ENCODE data around the gene SUSD6. TPM values are rescaled to one million over a fixed set of nuclear protein-coding genes. Genes with fewer than 3 reads are reported as not detected.

SUSD6 gene
- total and polyA plus RNA-seq, 2 experiments from 2014 or later: 2.8 to 3.4 TPM

- Histone ChIP-seq H4K20me1 (replicated peaks; ENCODE audit: insufficient read depth) (no peaks in the 10 kb centered on the region), H3F3A (replicated peaks; ENCODE audit: low read depth) (no peaks in the 10 kb centered on the region), H3K27me3 (ENCODE audit: insufficient read depth) (no peaks in the 10 kb centered on the region), H3K79me2 (replicated peaks; ENCODE audit: insufficient read depth) (no peaks in the 10 kb centered on the region), H3K9me2 (ENCODE audit: insufficient read depth) (no peaks in the 10 kb centered on the region), H3K4me1 (ENCODE audit: insufficient read depth) (peaks cover 14% of the 10 kb centered on the region), H2AFZ (no peak overlapping the region), H3K4me2 (no peak overlapping the region), H3K27ac (ENCODE audit: low read depth) (no peak overlapping the region), H3K36me3 (ENCODE audit: insufficient read depth) (no peaks in the 10 kb centered on the region), H3K4me3 (no peak overlapping the region)
- Mint-ChIP-seq H3K36me3 (ENCODE audit: low read depth) (no peaks in the 10 kb centered on the region), H3K27ac (no peak overlapping the region), H3K4me1 (peaks cover 25% of the 10 kb centered on the region), H3K27me3 (ENCODE audit: insufficient read depth, low read depth, poor library complexity) (no peaks in the 10 kb centered on the region), H3K4me3 (no peak overlapping the region), H3K9me3 (no peaks in the 10 kb centered on the region)
- no peak for DNase-seq (ENCODE audit: low spot score)
- ATAC-seq: no peak
- no peak for TF ChIP-seq STAT1 (IDR thresholded peaks at IDR 0.05; ENCODE audit: unreplicated experiment)
- no peak for TF ChIP-seq CTCF (conservative IDR thresholded peaks at IDR 0.05; ENCODE audit: low read depth in 2 of 2)
- no peak for TF ChIP-seq CREB1 (CRISPR knock-in tag; IDR thresholded peaks at IDR 0.05; ENCODE audit: low read depth)
- TF ChIP-seq EZH2phosphoT487 (IDR thresholded peaks at IDR 0.05; ENCODE audit: unreplicated experiment): no peak
- no peak for TF ChIP-seq EZH2 (IDR thresholded peaks at IDR 0.05; ENCODE audit: low read depth, unreplicated experiment)
- TF ChIP-seq NANOG (IDR thresholded peaks at IDR 0.05; ENCODE audit: borderline replicate concordance): no peak
- no peak for TF ChIP-seq ZNF331 (CRISPR knock-in tag; IDR thresholded peaks at IDR 0.05; ENCODE audit: low read depth)
Measured at GRCh38 chr14:69705706-69706105, 94.3 kb downstream of the SUSD6 start.

- Mint-ChIP-seq H3K4me1 (peaks cover 41% of the 10 kb centered on the region), H3K9me3 (no peaks in the 10 kb centered on the region), H3K4me3 (no peak overlapping the region), H3K27me3 (ENCODE audit: insufficient read depth, low read depth, poor library complexity) (peaks cover 8% of the 10 kb centered on the region), H3K36me3 (ENCODE audit: low read depth) (no peaks in the 10 kb centered on the region; the same call in 2 of the 3 replicates), H3K27ac (no peak overlapping the region)
- Histone ChIP-seq H4K20me1 (replicated peaks; ENCODE audit: insufficient read depth) (no peaks in the 10 kb centered on the region), H3K27me3 (ENCODE audit: insufficient read depth) (no peaks in the 10 kb centered on the region), H3K4me2 (no peak overlapping the region), H3K9me2 (ENCODE audit: insufficient read depth) (no peaks in the 10 kb centered on the region), H2AFZ (no peak overlapping the region), H3K79me2 (replicated peaks; ENCODE audit: insufficient read depth) (no peaks in the 10 kb centered on the region), H3K36me3 (ENCODE audit: insufficient read depth) (no peaks in the 10 kb centered on the region), H3F3A (replicated peaks; ENCODE audit: low read depth) (no peaks in the 10 kb centered on the region), H3K4me1 (ENCODE audit: insufficient read depth) (peaks cover 21% of the 10 kb centered on the region), H3K27ac (ENCODE audit: low read depth) (no peak overlapping the region), H3K4me3 (no peak overlapping the region)
- TF ChIP-seq ZNF331 (CRISPR knock-in tag; IDR thresholded peaks at IDR 0.05; ENCODE audit: low read depth) (no peak), ZNF114 (CRISPR knock-in tag; IDR thresholded peaks at IDR 0.05) (no peak), JUNB (IDR thresholded peaks at IDR 0.05; ENCODE audit: unreplicated experiment) (no peak)
- ATAC-seq (no peak), DNase-seq (ENCODE audit: low spot score) (no peak)
Measured at GRCh38 chr14:69708049-69708448, 96.7 kb downstream of the SUSD6 start.

All from GM23338 (cell line).